GM18520 (cell line): ENCODE results near the gene FAM222A.

ENCODE experiments used
- ATAC-seq: cut with Tn5 transposase; IDR thresholded peaks from one replicate; pipeline ENCODE4 v1.9.1; 2021; ENCODE audit not compliant: unreplicated experiment

Gene FAM222A

DNA sequence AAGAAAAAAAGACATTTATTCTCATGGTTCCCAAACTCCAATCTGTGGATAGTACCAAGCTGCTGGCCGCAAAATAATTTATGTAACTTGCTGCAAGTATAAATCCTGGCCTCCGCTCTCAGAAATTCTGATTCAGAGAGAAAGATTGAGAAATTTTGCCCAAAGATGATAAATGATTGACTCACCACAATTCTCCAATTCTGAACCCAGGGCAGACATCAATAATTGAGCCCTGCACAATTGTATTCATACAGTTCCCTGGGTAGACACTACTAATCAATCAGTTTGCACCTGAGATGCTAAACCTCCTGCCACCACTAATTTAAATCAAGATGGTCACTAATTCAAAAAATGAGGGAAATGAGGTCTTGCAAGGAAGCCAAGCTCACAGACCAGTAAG is 81.4 kb downstream of the FAM222A start:
- no peak for ATAC-seq

- no peak for ATAC-seq
Observed at GRCh38 chr12:109796057-109796456, 82.4 kb downstream of the FAM222A start.

DNA sequence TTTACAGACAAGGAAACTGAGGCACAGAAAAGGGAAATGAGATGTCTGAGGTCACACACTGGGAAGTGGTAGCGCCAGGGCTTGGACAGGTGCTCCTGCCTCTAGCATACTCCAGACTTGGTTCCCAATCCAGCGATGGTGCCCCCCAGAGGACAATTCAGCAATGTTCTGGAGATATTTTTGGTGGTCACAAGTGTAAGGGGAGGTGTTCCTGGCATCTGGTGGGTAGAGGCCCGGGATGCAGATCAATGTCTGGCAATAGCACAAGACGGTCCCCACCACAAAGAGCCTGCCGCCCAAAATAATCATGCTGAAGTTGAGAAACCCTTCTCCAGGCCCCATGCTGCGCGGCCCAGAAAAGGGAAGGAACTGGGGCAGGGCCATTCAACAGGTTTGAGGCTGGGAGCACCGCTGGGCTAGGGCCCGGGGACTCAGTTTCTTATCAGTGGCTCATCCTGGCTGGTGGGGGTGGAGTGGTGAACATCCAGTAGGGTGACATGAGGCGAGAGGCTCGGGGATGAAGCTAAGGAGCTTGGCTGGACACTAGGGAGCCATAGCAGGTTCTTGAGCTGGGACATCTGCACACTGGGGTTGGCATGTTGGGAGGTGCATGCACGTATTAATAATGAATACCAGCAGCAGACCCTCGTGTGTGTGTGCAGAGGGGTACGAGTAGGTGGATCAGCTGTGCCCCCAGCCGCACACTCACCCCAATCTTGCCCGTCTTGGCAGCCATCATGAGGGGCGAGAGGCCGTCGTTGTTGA is 84.5 kb downstream of the FAM222A start:
- ATAC-seq, result no peak

DNA sequence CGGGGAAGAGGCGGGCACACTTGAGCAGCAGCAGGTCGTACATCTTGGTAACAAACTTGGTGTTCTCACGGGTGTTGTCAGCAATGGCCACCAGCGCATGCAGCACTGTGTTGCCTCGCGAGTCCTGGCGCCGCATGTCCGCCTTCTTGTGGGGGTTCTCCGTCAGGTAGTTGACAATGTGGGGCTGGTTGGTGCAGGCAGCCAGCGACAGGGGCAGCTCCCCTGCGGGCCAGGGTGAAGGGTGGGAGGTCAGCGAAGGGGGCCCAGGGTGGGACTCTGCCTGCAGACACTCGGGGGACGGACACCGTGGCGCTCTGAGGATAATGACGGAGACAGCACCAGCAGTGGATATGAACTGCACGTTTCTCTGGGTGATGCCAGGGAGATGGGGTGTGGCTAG is 85.1 kb downstream of the FAM222A start:
- ATAC-seq, result no peak

DNA sequence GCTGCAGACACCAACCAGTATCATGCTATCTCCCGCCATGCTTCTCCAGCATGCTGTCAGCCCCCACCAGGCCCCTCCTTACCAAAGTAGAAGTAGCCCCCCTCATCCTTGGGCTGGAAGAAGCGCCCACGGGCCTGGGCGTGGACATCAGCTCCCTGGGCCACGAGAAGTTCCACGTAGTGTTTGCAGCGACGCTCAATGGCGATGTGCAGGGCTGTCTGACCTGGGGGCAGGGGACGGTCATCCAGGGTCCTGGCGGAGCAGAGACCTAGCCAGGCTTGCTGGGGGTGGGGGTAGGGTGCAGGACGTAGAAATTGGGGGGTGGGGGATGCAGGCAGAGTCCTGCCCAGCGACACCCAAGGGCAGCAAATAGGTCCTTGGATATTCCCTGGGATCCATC is 86.9 kb downstream of the FAM222A start:
- ATAC-seq, result no peak

GRCh38 chr12:109802828-109803227 is 89.2 kb downstream of the FAM222A start:
- ATAC-seq, result no peak

DNA sequence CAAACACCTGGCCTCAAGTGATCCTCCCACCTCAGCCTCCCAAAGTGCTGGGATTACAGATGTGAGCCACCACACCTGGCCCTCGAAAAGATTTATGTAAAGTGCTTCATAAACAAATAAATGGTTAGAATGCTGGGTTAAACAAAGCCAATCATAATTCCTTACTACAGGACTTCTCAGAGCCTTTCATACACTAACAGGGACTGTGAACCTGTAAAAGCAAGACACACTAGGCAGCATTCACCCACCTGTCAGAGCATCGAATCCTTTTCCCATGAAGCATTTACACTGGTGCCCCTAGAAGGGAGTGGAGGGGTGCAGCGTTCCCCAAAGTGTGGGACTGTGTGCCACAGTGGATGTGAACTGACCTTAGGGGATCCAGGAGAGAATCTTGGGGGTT is 90.1 kb downstream of the FAM222A start:
- no peak for ATAC-seq

- no peak for ATAC-seq
Observed at GRCh38 chr12:109804820-109805761, 91.5 kb downstream of the FAM222A start.

DNA sequence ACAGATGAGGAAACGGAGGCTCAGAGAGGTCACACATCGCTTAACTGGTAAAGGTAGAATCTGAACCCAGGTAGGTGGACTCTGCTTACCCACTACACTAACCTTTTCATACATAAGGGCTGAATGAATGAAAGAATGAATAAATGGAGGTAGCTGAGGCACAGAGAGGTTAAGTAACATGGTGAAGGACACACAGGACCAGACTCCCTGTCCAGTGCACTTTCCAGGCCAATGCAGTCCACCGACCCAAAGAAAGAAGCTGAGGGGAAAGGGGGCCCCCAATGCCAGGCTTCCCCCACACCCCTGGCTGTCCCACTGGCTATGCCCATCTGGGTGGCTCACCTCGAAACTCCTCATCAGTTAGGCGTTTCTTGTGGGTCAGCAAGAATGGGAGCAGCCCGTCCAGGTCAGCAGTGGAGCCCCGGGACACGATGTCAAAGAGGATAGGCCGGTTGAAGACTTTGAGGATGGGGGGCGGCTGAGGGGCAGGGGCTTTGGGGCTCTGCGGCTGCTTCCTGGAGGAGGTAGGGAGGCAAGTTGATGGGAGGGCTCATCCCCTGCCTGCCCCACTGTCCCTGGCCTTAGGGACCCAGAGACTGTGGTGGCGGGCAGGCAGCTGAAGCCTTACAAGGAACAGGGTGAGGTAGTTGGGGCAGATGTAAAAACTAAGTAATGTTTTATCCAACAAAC is 94.5 kb downstream of the FAM222A start:
- no peak for ATAC-seq

DNA sequence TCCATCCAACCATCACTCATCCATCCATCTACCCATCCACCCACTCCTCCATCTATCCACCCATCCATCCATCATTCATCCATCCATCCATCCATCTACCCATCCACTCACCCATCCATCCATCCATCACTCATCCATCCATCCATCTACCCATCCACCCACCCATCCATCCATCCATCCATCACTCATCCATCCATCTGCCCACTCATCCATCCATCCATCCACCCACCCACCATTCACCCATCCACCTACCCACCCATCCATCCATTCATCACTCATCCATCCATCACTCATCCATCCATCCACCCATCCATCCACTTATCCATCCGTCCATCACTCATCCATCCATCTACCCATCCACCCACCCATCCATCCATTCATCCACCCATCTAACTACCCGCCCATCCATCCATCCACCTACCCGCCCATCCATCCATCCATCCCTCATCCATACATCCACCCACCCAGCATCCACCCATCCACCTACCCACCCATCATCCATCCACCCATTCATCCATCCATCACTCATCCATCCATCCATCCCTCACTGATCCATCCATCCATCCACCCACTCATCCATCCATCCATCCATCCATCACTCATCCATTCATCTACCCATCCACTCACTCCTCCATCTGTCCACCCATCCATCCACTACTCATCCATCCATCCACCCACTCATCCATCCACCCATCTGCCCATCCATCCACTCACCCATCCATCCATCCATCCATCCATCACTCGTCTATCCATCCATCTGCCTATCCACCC is 95.4 kb downstream of the FAM222A start:
- no peak for ATAC-seq

GRCh38 chr12:109810954-109811623 is 97.5 kb downstream of the FAM222A start:
- no peak for ATAC-seq

DNA sequence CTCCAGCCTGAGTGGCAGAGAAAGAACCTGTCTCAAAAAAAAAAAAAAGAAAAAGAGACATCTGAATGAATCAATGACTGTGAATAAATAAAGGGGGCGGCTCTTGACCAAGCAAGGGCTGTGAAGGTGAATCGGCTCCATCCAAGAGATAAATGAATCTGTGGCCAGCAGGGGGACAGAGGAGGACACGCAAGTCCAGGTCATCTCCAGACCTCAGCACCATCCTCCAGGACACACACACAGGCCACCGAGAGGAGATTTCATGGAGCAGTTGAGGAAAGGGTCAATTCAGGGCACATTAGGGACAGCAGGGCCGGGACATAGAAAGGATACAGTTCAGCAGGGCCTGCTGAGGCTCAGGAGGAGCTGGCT is 98.0 kb downstream of the FAM222A start:
- ATAC-seq, result no peak

DNA sequence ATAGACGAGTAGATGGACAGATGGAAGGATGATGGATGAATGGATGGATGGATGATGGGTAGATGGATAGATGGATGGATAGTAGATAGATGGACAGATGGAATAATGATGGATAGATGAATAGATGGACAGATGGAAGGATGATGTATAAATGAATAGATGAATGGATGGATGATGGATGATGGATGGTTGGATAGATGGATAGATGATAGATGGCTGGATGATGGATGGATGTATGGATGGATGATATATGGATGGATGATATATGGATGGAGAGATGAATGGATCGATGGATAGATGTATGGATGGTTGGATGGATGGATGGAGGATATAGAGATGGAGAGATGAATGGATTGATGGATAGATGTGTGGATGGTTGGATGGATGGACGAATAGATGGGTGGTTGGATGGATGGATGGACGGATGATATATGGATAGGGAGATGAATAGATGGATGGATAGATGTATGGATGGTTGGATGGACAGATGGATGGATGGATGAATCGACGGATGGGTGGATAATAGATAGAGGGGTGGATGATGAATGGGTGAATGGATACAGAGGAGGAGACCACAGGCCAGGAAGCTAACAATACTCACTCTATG is 100.3 kb downstream of the FAM222A start:
- ATAC-seq, result no peak

DNA sequence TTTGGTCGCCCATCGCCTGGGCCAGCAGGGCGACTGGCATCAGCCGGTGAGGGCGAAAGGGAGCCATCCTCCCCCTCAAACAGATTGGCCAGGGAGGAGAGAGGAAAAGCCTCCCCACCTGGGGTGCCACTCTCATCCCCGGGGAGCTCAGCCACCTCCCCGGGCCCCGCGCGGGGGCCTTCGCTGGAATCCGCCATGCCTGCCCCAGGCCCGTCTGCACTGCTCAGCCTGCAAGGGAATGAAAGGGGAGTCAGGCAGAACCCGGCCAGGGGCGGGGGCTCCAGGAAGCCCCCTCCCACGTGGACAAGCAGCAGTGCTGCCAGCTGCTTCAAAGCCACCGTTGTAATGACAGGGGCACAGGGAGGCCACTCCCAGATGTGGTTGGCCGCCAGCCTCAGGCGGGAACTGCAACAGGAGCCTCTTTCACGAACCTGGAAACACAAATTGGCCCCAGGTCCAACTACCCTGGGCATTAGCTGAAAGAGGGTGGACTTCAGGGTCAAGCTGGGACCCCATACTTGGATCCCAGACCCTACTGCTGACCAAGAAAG is 101.0 kb downstream of the FAM222A start:
- ATAC-seq, result no peak

GRCh38 chr12:109815225-109815624 is 101.6 kb downstream of the FAM222A start:
- ATAC-seq, result no peak

DNA sequence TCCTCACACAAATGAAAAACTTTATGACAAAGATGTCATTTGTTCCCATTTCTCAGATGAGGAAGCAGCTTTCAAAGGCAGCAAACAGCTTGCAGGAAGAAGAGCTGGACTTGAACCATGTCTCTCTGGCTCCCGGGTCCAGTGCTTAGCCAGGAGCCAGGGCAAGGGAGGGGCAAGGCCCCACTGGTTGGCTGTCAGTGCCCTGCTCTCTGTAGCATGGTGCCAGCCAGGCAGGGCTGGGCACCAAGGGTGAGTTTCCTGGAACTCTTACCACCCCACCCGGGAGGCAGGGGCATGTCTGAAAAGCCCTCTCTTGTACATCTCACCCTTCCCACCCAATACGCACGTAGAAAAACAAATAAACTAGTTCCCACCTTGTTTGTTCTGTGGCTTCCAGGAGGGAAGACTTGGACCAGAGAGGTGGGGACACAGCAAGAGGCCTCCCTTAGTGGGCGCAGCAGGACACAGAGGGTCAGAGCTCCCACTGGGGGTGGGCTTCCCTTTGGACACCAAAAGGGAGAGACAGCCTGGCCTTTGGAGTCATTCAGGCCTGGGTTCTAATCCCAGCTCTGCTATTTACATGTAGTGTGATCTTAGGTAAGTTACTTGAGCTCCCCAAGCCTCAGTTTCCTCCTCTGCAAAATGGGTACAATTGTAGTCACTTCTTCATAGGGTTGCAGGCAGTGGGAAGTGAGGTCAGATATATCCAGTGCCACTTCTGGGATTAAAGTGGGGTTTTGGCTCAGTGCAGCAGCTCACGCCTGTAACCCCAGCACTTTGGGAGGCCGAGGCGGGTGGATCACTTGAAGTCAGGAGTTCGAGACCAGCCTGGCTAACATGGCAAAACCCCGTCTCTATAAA is 102.4 kb downstream of the FAM222A start:
- ATAC-seq, result no peak

DNA sequence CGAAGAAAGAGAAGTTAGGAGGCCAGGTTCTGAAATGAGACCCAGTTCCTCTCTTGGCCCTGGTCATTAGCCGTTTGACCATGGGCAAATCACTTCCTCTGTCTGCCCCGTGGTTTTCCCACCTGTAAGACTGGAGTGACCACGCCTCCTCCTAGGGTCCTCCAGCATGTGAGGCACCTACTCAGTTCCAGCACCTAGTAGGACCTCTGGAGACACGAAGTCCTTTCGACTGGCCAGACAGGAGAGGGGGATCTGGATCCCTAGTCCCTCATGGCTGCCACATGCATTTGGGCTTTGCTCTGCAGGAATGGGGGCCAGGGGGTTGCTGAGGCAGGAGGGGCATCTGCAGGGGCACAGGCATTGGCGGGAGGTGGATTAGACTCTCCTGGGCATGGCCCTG is 103.2 kb downstream of the FAM222A start:
- no peak for ATAC-seq

- ATAC-seq, result no peak
Observed at GRCh38 chr12:109817627-109818231, 104.1 kb downstream of the FAM222A start.
